Measurements from ENCODE around the gene BTBD9. TPM values are rescaled to one million over a fixed set of nuclear protein-coding genes. Genes with fewer than 3 reads are reported as not detected.

BTBD9 gene
- total RNA-seq, 5 donors from 2014 or later (not counting 1 experiment from before 2014, with no cell fraction given), result 29.3 to 67.7 (median 38.1) TPM

DNA sequence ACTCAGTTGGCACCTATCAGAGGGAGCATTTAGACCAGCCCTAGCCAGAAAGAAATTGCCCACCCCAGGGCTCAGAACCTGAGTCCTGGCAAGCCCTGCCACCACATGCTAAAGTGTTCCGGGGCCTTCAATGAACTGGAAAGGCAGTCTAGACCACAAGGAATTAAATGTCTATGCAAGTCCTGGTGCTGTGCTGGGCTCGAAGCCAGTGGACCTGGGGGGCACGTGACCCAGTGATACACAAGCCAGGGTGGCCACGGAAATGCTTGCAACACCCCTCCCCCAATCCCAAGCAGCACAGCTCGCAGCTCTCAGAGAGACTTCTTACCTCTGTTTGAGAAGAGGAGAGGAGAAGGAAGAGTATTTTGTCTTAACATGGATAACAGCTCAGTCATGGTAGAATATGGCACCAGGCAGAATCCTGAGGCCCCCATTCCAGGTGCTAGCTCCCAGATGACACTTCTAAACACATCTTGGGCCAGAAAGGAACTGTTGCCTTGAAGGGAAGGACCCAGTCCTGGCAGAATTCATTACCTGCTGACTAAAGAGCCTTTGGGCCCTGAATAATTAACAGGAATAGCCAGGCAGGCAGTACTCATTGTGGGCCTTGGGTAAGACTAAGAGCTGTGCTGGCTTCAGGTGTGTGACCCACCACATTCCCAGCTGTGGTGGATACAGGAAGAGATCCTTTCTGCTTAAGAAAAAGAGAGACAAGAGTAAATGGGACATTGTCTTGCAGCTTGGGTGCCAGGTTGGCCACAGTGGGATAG, 111.3 kb downstream of the BTBD9 start:
- H3K4me3 ChIP-seq (ENCODE audit: control insufficient read depth in 1 of 2, extremely low read depth in 1 of 2, low read length in 1 of 2), result no peak overlapping the region
- Mint-ChIP-seq H3K9me3 (peaks cover 6 to 19% (median 8%) of the 10 kb centered on the region in 3 donors), H3K4me3 (no peak overlapping the region), H3K27ac (no peak overlapping the region), H3K4me1 (peaks cover 3 to 20% (median 13%) of the 10 kb centered on the region in 3 donors), H3K27me3 (no peaks in the 10 kb centered on the region), H3K36me3 (peaks cover 78% of the 10 kb centered on the region)
- ATAC-seq (replicated peaks in 1 of 4) (no peak), DNase-seq (no peak)
- 83% methylated on average over 1 of the region's 5 CpGs for WGBS (ENCODE audit: insufficient coverage)
- CTCF ChIA-PET, result no interaction called here
- H3K9me3 ChIP-seq, result no peaks in the 10 kb centered on the region
- no peak overlapping the region for H3K27ac ChIP-seq (ENCODE audit: low read length)
- H3K27me3 ChIP-seq (replicated peaks in 1 of 2; ENCODE audit: control insufficient read depth in 2 of 2, extremely low read depth in 1 of 2, insufficient read depth in 2 of 2, low read length in 1 of 2), result no peaks in the 10 kb centered on the region
- peaks cover 0 to 8% of the 10 kb centered on the region in 2 donors for H3K36me3 ChIP-seq (ENCODE audit: control insufficient read depth in 2 of 2, extremely low read depth in 1 of 2, insufficient read depth in 1 of 2, low read length in 1 of 2)
- H3K4me1 ChIP-seq (ENCODE audit: control insufficient read depth in 1 of 2, extremely low read depth in 1 of 2, insufficient read depth in 2 of 2, low read length in 2 of 2), result no peaks in the 10 kb centered on the region
- POLR2A ChIA-PET, result no interaction called here

DNA sequence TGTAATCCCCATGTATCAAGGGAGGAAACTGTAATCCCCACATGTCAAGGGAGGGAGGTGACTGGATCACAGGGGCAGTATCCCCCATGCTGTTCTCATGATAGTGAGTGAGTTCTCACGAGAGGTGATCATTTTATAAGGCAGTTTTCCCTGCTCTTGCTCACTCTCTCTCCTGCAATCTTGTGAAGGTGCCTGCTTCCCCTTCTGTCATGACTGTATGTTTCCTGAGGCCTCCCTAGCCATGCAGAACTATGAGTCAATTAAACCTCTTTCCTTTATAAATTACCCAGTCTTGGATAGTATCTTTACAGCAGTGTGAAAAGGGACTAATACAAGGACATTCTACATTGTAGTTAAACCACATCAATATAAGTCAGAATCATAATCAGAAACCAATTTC, 112.4 kb downstream of the BTBD9 start:
- CTCF ChIA-PET, result no interaction called here
- WGBS (ENCODE audit: insufficient coverage), result no CpG with 5 or more reads among the region's 1 CpG
- peaks cover 71% of the 10 kb centered on the region for H3K36me3 Mint-ChIP-seq

DNA sequence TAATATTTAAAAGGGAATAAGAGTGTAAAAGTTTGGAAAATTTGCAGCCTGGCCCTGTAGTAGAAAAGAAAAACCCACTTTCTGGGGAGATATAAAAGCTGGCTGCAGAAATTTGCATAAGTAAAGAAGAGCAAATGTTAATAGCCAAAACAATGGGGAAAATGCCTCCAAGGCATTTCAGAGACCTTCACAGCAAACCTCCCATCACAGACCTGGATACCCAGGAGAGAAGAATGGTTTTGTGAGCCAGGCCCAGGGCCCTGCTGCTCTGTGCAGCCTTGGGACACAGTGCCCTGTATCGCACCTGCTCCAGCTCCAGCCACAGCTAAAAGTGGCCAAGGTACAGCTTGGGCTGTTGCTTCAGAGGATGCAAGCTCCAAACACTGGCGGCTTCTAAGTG, 113.8 kb downstream of the BTBD9 start:
- Mint-ChIP-seq H3K4me1 (peaks cover 6 to 19% (median 18%) of the 10 kb centered on the region in 3 donors), H3K4me3 (no peak overlapping the region), H3K27ac (no peak overlapping the region), H3K27me3 (no peaks in the 10 kb centered on the region), H3K36me3 (peaks cover 67% of the 10 kb centered on the region), H3K9me3 (peaks cover 6 to 19% (median 8%) of the 10 kb centered on the region in 3 donors)
- Histone ChIP-seq H3K27ac (ENCODE audit: low read length) (no peak overlapping the region), H3K9me3 (no peaks in the 10 kb centered on the region), H3K27me3 (replicated peaks in 1 of 2; ENCODE audit: control insufficient read depth in 2 of 2, extremely low read depth in 1 of 2, insufficient read depth in 2 of 2, low read length in 1 of 2) (no peaks in the 10 kb centered on the region), H3K4me3 (ENCODE audit: control insufficient read depth in 1 of 2, extremely low read depth in 1 of 2, low read length in 1 of 2) (no peak overlapping the region), H3K36me3 (ENCODE audit: control insufficient read depth in 2 of 2, extremely low read depth in 1 of 2, insufficient read depth in 1 of 2, low read length in 1 of 2) (peaks cover 0 to 8% of the 10 kb centered on the region in 2 donors), H3K4me1 (ENCODE audit: control insufficient read depth in 1 of 2, extremely low read depth in 1 of 2, insufficient read depth in 2 of 2, low read length in 2 of 2) (no peaks in the 10 kb centered on the region)
- DNase-seq, result no peak
- 96% methylated on average over 2 of the region's 2 CpGs for WGBS (ENCODE audit: insufficient coverage)
- CTCF ChIA-PET, result no interaction called here
- POLR2A ChIA-PET, result no interaction called here
- ATAC-seq (replicated peaks in 1 of 4), result no peak

More for the DNA sequence above, 112.4 kb downstream of the BTBD9 start:
- Histone ChIP-seq H3K9me3 (no peaks in the 10 kb centered on the region), H3K27me3 (replicated peaks in 1 of 2; ENCODE audit: control insufficient read depth in 2 of 2, extremely low read depth in 1 of 2, insufficient read depth in 2 of 2, low read length in 1 of 2) (no peaks in the 10 kb centered on the region), H3K27ac (ENCODE audit: low read length) (no peak overlapping the region), H3K36me3 (ENCODE audit: control insufficient read depth in 2 of 2, extremely low read depth in 1 of 2, insufficient read depth in 1 of 2, low read length in 1 of 2) (peaks cover 0 to 8% of the 10 kb centered on the region in 2 donors), H3K4me1 (ENCODE audit: control insufficient read depth in 1 of 2, extremely low read depth in 1 of 2, insufficient read depth in 2 of 2, low read length in 2 of 2) (no peaks in the 10 kb centered on the region), H3K4me3 (ENCODE audit: control insufficient read depth in 1 of 2, extremely low read depth in 1 of 2, low read length in 1 of 2) (no peak overlapping the region)
- POLR2A ChIA-PET, result no interaction called here
- H3K27me3 Mint-ChIP-seq, result no peaks in the 10 kb centered on the region
- H3K9me3 Mint-ChIP-seq, result peaks cover 6 to 19% (median 8%) of the 10 kb centered on the region in 3 donors
- DNase-seq (no peak), ATAC-seq (replicated peaks in 1 of 4) (no peak)
- no peak overlapping the region for H3K27ac Mint-ChIP-seq
- H3K4me1 Mint-ChIP-seq, result peaks cover 1 to 16% (median 13%) of the 10 kb centered on the region in 3 donors
- H3K4me3 Mint-ChIP-seq, result no peak overlapping the region

DNA sequence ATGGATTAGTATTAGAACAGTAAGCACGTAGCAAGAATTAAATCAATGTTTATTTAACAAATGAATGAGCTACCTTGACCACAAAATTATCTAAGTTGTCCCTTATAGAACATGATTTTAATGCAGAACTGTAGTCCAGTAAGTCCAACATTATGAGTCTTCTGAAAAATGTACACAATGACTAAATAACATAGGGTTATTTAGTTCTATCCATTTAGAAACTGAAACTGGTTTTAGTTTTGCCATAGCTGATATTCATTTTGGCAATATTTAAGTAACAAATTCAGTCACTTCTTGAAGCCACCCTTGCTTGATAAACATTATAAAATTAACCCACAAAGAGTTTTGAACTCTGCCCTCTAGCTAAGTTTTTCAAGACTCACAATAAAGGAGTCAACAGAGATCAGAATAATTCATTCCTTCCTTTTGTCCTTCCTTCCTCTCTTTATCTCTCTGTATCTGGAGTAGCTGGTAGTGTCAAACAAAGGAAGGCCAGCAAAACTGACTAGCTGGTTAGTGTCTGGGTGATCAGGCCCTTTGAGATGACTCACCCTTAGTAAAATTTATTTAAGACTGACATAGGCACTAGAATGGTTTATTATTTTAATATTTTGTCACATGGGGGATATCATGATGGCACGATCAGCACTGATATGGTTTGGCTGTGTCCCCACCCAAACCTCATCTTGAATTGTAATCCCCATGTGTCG, 115.1 kb downstream of the BTBD9 start:
- Histone ChIP-seq H3K36me3 (ENCODE audit: control insufficient read depth in 2 of 2, extremely low read depth in 1 of 2, insufficient read depth in 1 of 2, low read length in 1 of 2) (peaks cover 0 to 8% of the 10 kb centered on the region in 2 donors), H3K4me3 (ENCODE audit: control insufficient read depth in 1 of 2, extremely low read depth in 1 of 2, low read length in 1 of 2) (no peak overlapping the region), H3K27me3 (replicated peaks in 1 of 2; ENCODE audit: control insufficient read depth in 2 of 2, extremely low read depth in 1 of 2, insufficient read depth in 2 of 2, low read length in 1 of 2) (no peaks in the 10 kb centered on the region), H3K27ac (ENCODE audit: low read length) (no peak overlapping the region), H3K4me1 (ENCODE audit: control insufficient read depth in 1 of 2, extremely low read depth in 1 of 2, insufficient read depth in 2 of 2, low read length in 2 of 2) (no peaks in the 10 kb centered on the region), H3K9me3 (no peaks in the 10 kb centered on the region)
- WGBS (ENCODE audit: insufficient coverage), result no CpG with 5 or more reads among the region's 3 CpGs
- peaks cover 55% of the 10 kb centered on the region for H3K36me3 Mint-ChIP-seq
- H3K4me3 Mint-ChIP-seq, result no peak overlapping the region
- no peak overlapping the region for H3K27ac Mint-ChIP-seq
- DNase-seq (no peak), ATAC-seq (replicated peaks in 1 of 4) (no peak)
- peaks cover 8 to 20% (median 19%) of the 10 kb centered on the region in 3 donors for H3K4me1 Mint-ChIP-seq
- H3K9me3 Mint-ChIP-seq, result peaks cover 6 to 15% (median 8%) of the 10 kb centered on the region in 3 donors
- ChIA-PET POLR2A (no interaction called here), CTCF (no interaction called here)
- H3K27me3 Mint-ChIP-seq, result no peaks in the 10 kb centered on the region

DNA sequence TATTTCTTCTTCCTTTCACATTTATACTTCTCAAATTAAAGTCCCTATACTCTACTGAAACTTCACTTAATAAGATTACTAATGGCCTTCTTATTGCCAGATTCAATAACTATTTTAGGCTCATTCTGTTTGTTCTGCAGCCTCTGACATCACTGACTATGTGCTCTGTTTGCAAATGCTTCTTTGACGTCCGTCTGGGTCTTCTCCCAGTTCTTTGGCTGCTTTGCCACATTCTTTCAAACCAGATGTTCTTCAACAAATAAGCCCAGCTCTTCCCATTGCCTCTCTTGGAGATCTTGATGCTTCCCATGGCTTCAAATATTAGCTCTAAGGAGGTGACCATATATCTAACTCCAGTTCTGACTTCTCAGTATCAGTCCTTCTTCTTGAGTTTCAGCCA, 117.4 kb downstream of the BTBD9 start:
- H3K27ac Mint-ChIP-seq, result no peak overlapping the region

DNA sequence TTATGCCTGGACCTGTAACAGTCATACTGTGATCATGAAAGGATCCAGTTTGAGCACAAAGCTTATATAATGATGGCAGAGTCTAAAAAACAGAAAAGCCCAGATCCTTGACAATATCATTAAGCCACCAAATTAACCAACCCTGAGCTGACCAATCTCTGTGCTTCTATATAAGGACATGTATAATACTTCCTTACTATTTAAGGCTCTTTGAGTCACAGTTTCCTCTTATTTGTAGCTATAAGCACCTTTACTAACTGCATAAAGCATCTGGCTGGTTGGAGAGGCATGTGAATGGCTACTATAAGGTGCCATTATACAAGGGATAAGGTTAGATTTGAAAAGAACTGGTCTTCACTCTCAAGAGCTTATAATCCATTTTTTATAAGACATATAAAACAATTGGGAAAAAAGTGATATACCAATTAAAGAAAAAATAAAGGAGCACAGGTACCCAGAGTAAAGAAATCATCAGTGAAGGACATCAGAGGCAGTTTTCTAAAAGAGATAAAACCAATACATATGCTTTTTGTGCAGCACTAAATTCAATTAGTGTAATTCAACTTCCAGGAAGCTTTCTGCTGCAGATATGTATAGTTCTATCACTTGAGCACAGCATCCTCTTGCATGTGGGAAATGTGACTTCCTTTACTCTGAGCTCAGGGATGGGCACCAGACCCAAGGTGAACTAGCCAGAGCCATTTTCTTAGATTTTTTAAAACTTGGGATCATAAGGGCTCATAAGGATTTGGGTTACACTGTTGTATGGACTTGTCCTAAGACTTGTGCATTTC, 121.0 kb downstream of the BTBD9 start:
- no peaks in the 10 kb centered on the region for H3K36me3 ChIP-seq (ENCODE audit: control insufficient read depth in 2 of 2, extremely low read depth in 1 of 2, insufficient read depth in 1 of 2, low read length in 1 of 2)
- H3K9me3 ChIP-seq, result no peaks in the 10 kb centered on the region
- Mint-ChIP-seq H3K36me3 (peaks cover 20% of the 10 kb centered on the region), H3K4me1 (peaks cover 25 to 35% (median 34%) of the 10 kb centered on the region in 3 donors), H3K27ac (no peak overlapping the region), H3K27me3 (no peaks in the 10 kb centered on the region), H3K4me3 (no peak overlapping the region), H3K9me3 (no peaks in the 10 kb centered on the region)
- peak in 3 of 4 experiments; percentile 42 to 52 (median 49) for ATAC-seq (replicated peaks in 1 of 4)
- POLR2A ChIA-PET, result interaction anchor here in 1 of 2 donors (0.6 to 0.7 kb wide), 2 partner anchors 284 to 609 kb away, joined by 3 to 4 read pairs; no protein-coding TSS in a partner anchor
- H3K4me1 ChIP-seq (ENCODE audit: control insufficient read depth in 1 of 2, extremely low read depth in 1 of 2, insufficient read depth in 2 of 2, low read length in 2 of 2), result no peaks in the 10 kb centered on the region
- H3K27me3 ChIP-seq (replicated peaks in 1 of 2; ENCODE audit: control insufficient read depth in 2 of 2, extremely low read depth in 1 of 2, insufficient read depth in 2 of 2, low read length in 1 of 2), result no peaks in the 10 kb centered on the region
- CTCF ChIA-PET, result interaction anchor here (0.5 to 1.5 kb wide), 4 partner anchors 24 to 209 kb away, joined by 3 to 5 read pairs (median 4); no protein-coding TSS in a partner anchor
- no peak overlapping the region for H3K27ac ChIP-seq (ENCODE audit: low read length)
- DNase-seq, result no peak
- no peak overlapping the region for H3K4me3 ChIP-seq (ENCODE audit: control insufficient read depth in 1 of 2, extremely low read depth in 1 of 2, low read length in 1 of 2)

More for the DNA sequence above, 117.4 kb downstream of the BTBD9 start:
- no peak for DNase-seq
- Histone ChIP-seq H3K4me3 (ENCODE audit: control insufficient read depth in 1 of 2, extremely low read depth in 1 of 2, low read length in 1 of 2) (no peak overlapping the region), H3K27ac (ENCODE audit: low read length) (no peak overlapping the region), H3K27me3 (replicated peaks in 1 of 2; ENCODE audit: control insufficient read depth in 2 of 2, extremely low read depth in 1 of 2, insufficient read depth in 2 of 2, low read length in 1 of 2) (no peaks in the 10 kb centered on the region), H3K4me1 (ENCODE audit: control insufficient read depth in 1 of 2, extremely low read depth in 1 of 2, insufficient read depth in 2 of 2, low read length in 2 of 2) (no peaks in the 10 kb centered on the region), H3K36me3 (ENCODE audit: control insufficient read depth in 2 of 2, extremely low read depth in 1 of 2, insufficient read depth in 1 of 2, low read length in 1 of 2) (no peaks in the 10 kb centered on the region), H3K9me3 (no peaks in the 10 kb centered on the region)
- ChIA-PET POLR2A (no interaction called here), CTCF (no interaction called here)
- no peak for ATAC-seq (replicated peaks in 1 of 4)
- no peaks in the 10 kb centered on the region for H3K27me3 Mint-ChIP-seq
- H3K36me3 Mint-ChIP-seq, result peaks cover 37% of the 10 kb centered on the region
- 81% methylated on average over 2 of the region's 2 CpGs for whole genome bisulfite sequencing (ENCODE audit: insufficient coverage)
- peaks cover 26 to 41% (median 38%) of the 10 kb centered on the region in 3 donors for H3K4me1 Mint-ChIP-seq
- H3K9me3 Mint-ChIP-seq, result peaks cover 5 to 10% (median 6%) of the 10 kb centered on the region in 3 donors
- H3K4me3 Mint-ChIP-seq, result no peak overlapping the region

Data from T-cell (primary cell).